Vagina (tissue), 2 donors: ENCODE data around the gene KTN1.

Experiments
- CTCF ChIP-seq, 3 experiments: fragments of 450-650 bp in 2 of 3; fragments of 200-600 bp in 1 of 3; sonication (generic) in 1 of 3; IDR thresholded peaks; one replicate each; pipeline ENCODE4 v1.5.1; 2017 to 2019; ENCODE audit warnings: antibody characterized with exemption in 3 of 3, mild to moderate bottlenecking in 2 of 3, moderate library complexity in 2 of 3
- POLR2A ChIP-seq, 2 donors: fragments of 450-650 bp; IDR thresholded peaks; one replicate each; pipeline ENCODE4 v1.6.1; 2017; ENCODE audit warnings: antibody characterized with exemption in 2 of 2, mild to moderate bottlenecking in 2 of 2, moderate library complexity in 2 of 2
- POLR2AphosphoS5 ChIP-seq, 2 donors: sonication (generic); formaldehyde crosslinking; IDR thresholded peaks; one replicate each; pipeline ENCODE4 v1.9.0; 2017; ENCODE audit warnings: antibody characterized with exemption in 2 of 2, mild to moderate bottlenecking in 2 of 2, low read depth in 1 of 2; ENCODE audit not compliant: insufficient read depth in 1 of 2

- TF ChIP-seq CTCF (IDR thresholded peaks at IDR 0.05) (no peak), POLR2A (IDR thresholded peaks at IDR 0.05) (no peak), POLR2AphosphoS5 (IDR thresholded peaks at IDR 0.05; ENCODE audit: insufficient read depth in 1 of 2, low read depth in 1 of 2) (no peak)
Measured at GRCh38 chr14:55693904-55694303, 113.9 kb downstream of the KTN1 start.
